ENCODE data around the gene SMPD4.
"Not testable (repeated sequence)": the region's sequence is repeated elsewhere in the genome, so short reads cannot be mapped to it uniquely, and the experiment has no call there.

SMPD4 gene

GRCh38 chr2:130198343-130198742 is 16.9 kb upstream of the SMPD4 start, which contains the start of gene TUBA3E:
TUBA3E (minus strand) TSS chr2:130198439; CDS start chr2:130198360, 79 bp downstream.
- no peak within 1 kb of the TSS for H3K4me3 ChIP-seq (replicated peaks; ENCODE audit: low read depth, low read length)
- no peak for TF ChIP-seq CTCF (IDR thresholded peaks at IDR 0.05; ENCODE audit: low read depth, low read length, missing control alignments)
- no peak for DNase-seq (ENCODE audit: extremely low read depth, low read depth)

GRCh38 chr2:130196052-130196451 is 14.7 kb upstream of the SMPD4 start:
- H3K4me3 ChIP-seq (replicated peaks; ENCODE audit: low read depth, low read length); DNase-seq (ENCODE audit: extremely low read depth, low read depth): not testable (repeated sequence)

- DNase-seq (ENCODE audit: extremely low read depth, low read depth); H3K4me3 ChIP-seq (replicated peaks; ENCODE audit: low read depth, low read length): not testable (repeated sequence)
Measured at GRCh38 chr2:130195089-130195635, 13.8 kb upstream of the SMPD4 start.

- not testable (repeated sequence) for DNase-seq (ENCODE audit: extremely low read depth, low read depth); H3K4me3 ChIP-seq (replicated peaks; ENCODE audit: low read depth, low read length)
Measured at GRCh38 chr2:130193824-130194223, 12.4 kb upstream of the SMPD4 start.

DNA sequence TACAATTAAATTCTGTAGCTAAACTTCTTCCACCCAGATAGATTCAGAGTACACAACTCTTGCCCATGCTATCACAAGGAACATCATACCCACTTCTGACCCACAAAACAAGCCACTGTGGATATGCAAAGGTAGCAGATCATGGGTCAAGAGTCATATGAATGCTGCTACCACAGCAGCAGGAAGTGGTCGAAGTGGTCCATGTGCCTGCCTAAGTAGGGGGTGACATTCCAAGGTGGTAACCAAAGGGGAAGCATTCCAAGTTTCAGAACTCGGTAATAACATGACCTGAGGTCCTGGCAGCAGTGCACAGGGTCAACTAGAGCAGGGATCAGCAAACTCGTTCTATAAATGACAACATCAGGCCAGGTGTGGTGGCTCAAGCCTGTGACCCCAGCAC is 11.0 kb upstream of the SMPD4 start:
- not testable (repeated sequence) for DNase-seq (ENCODE audit: extremely low read depth, low read depth); H3K4me3 ChIP-seq (replicated peaks; ENCODE audit: low read depth, low read length)

- not testable (repeated sequence) for H3K4me3 ChIP-seq (replicated peaks; ENCODE audit: low read depth, low read length); DNase-seq (ENCODE audit: extremely low read depth, low read depth)
Measured at GRCh38 chr2:130191319-130191718, 9.9 kb upstream of the SMPD4 start.

DNA sequence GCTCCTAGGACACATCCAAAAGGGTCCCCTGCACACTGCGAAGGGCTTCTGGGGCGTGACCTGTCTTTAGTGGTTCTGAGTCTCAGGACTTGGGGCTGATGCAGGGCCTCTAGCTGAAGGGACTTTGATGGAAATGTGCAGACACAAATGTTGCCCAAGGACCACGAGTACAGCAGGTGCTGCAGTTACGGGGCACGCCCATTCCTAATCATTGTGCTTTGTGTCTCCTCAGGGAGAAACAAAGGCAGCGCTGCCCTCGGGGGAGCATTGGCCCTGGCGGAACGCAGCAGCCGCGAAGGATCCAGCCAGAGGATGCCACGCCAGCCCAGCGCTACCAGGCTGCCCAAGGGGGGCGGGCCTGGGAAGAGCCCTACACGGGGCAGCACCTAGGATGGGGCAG is 8.8 kb upstream of the SMPD4 start:
- DNase-seq (ENCODE audit: extremely low read depth, low read depth) = no peak
- no peak for TF ChIP-seq CTCF (IDR thresholded peaks at IDR 0.05; ENCODE audit: low read depth, low read length, missing control alignments)
- no peak overlapping the region for H3K4me3 ChIP-seq (replicated peaks; ENCODE audit: low read depth, low read length)

GRCh38 chr2:130188958-130189357 is 7.6 kb upstream of the SMPD4 start:
- H3K4me3 ChIP-seq (replicated peaks; ENCODE audit: low read depth, low read length); DNase-seq (ENCODE audit: extremely low read depth, low read depth): not testable (repeated sequence)

DNA sequence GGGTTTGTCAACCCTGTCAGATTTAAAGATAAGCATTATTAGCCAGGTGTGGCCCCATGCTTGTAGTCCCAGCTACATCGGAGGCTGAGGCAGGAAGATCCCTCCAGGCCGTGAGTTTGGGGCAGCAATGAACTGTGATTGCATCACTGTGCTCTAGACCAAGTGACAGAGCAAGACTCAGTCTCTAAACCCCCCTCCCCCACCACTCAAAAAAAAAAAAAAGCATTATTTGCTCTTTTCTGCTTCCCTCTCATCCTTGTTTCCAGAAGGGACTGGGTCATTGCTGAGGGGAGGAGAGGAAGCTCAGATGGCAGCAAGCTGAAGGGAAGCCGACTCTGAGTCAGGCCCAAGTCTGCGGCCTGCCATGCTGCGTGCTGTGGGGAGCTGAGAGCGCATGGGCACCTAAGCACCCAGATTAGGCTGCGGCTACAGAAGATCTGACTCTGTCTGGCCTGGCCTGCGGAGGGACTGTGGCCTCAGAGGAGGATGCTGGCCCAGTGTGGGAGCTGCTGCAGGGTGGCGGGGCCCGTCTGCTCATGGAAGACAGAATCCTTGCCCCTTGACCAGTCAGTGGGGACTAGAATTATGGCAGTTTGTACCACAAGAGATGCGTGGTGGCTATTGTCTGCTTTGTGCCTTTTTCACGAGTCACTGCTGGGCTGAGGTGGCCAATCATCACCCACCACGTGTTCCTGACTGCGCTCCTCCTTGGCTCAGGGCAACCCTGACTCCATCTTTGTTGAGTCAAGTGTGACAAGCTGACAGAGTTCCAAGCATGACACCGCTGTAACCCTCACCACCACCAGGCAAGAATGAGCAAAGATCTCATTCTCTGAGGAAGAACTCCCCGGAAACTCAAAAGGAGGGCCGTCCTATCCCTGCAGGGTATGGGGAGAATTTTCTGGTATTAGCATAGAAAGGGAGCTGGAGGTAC is 6.7 kb upstream of the SMPD4 start:
- not testable (repeated sequence) for DNase-seq (ENCODE audit: extremely low read depth, low read depth); H3K4me3 ChIP-seq (replicated peaks; ENCODE audit: low read depth, low read length)

DNA sequence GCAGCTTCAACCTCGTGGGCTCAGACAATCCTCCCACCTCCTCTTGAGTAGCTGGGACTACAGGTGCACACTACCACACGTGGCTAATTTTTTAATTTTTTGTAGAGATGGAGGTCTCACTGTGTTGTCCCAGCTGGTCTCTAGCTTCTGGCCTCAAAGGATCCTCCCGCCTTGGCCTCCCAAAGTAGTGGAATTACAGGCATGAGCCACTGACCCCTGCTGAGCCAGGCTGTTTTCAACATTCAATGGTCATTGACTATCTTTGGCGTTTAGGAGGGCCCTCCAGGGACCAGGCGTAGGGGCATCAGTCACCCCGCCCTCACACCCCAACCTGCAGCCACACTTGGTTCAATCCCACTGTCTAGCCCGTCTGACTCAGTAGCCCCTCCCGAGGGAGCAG is 5.9 kb upstream of the SMPD4 start:
- H3K4me3 ChIP-seq (replicated peaks; ENCODE audit: low read depth, low read length) = no peak overlapping the region
- TF ChIP-seq CTCF (IDR thresholded peaks at IDR 0.05; ENCODE audit: low read depth, low read length, missing control alignments) = no peak
- no peak for DNase-seq (ENCODE audit: extremely low read depth, low read depth)

Data from HFF-Myc (cell line).